Parathyroid adenoma (tissue), 2 donors: Measurements from ENCODE around the gene TBX19.

ENCODE experiments used
- H2AFZ ChIP-seq: fragments of 300-600 bp; sonication (generic); one replicate; pipeline ENCODE4 v1.7.0; 2017; ENCODE audit warnings: antibody characterized with exemption, mild to moderate bottlenecking
- H3K27ac ChIP-seq: fragments of 300-600 bp; sonication (generic); one replicate; pipeline ENCODE4 v1.7.0; 2017
- H3K27me3 ChIP-seq: fragments of 300-600 bp; sonication (generic); one replicate; pipeline ENCODE4 v1.7.0; 2017; ENCODE audit warnings: low read length; ENCODE audit not compliant: control insufficient read depth, insufficient read depth
- H3K36me3 ChIP-seq: fragments of 300-600 bp; sonication (generic); one replicate; pipeline ENCODE4 v1.7.0; 2017; ENCODE audit warnings: low read length; ENCODE audit not compliant: control insufficient read depth, insufficient read depth
- H3K4me1 ChIP-seq: fragments of 300-600 bp; sonication (generic); one replicate; pipeline ENCODE4 v1.7.0; 2017; ENCODE audit warnings: control low read depth
- H3K4me2 ChIP-seq: fragments of 300-600 bp; sonication (generic); one replicate; pipeline ENCODE4 v1.7.0; 2017; ENCODE audit warnings: low read length
- H3K4me3 ChIP-seq: fragments of 300-600 bp; sonication (generic); one replicate; pipeline ENCODE4 v1.7.0; 2017; ENCODE audit warnings: low read depth, low read length
- H3K79me2 ChIP-seq: fragments of 300-600 bp; sonication (generic); one replicate; pipeline ENCODE4 v1.7.0; 2017; ENCODE audit warnings: control low read depth
- H3K9ac ChIP-seq: fragments of 300-600 bp; sonication (generic); one replicate; pipeline ENCODE4 v1.7.0; 2017; ENCODE audit warnings: mild to moderate bottlenecking
- H3K9me3 ChIP-seq: fragments of 300-600 bp; sonication (generic); one replicate; pipeline ENCODE4 v1.7.0; 2017; ENCODE audit warnings: low read length; ENCODE audit not compliant: control insufficient read depth
- CTCF ChIP-seq: fragments of 300-600 bp; sonication (generic); IDR thresholded peaks from one replicate; pipeline ENCODE4 v1.7.0; 2017; ENCODE audit warnings: antibody characterized with exemption, mild to moderate bottlenecking
- donor health status: primary hyperparathyroidism.

TBX19 gene

DNA sequence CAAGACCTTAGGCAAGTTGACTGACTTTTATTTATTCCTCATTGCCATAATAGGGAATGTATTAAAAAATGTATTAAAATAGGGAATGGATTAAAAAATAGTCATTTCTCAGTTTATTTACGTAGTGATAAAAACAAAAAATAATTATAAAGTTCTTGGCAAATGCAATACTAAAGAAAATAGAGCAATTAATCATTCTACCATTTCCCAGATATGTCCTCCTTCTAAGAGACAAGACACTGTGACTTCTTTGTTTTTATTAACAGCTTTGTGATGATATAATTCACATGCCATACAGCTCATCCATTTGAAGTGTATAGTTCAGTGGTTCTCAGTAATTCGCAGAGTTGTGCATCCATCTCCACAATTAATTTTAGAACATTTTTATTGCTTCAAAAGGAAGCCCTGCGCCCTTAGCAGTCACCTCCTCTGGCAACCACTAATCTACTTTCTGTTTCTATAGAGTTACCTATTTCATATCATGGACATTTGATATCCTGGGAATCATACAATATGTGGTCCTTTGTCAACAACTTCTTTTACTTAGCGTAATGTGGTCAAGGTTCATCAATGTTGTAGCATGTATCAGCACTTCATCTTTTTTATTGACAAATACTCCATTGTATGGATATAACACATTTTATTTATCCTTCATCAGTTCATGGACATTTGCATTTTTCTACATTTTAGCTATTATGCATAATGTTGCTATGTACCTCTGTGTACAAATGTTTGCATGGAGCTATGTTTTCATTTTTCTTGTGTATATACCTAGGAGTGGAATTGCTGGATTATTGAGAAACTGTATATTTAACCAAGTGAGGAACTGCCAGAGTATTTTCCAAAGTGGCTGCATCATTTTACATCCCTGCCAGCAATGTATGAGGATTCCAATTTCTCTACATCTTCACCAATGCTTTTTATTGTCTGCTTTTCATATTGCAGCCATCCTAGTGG, 5.6 kb downstream of the TBX19 start:
- no peak overlapping the region for H3K4me2 ChIP-seq
- no peaks in the 10 kb centered on the region for H3K36me3 ChIP-seq
- H2AFZ ChIP-seq = no peak overlapping the region
- no peak for TF ChIP-seq CTCF
- H3K4me1 ChIP-seq = no peaks in the 10 kb centered on the region
- H3K79me2 ChIP-seq = no peaks in the 10 kb centered on the region
- no peaks in the 10 kb centered on the region for H3K27me3 ChIP-seq
- H3K9ac ChIP-seq = no peak overlapping the region
- no peaks in the 10 kb centered on the region for H3K9me3 ChIP-seq
- no peak overlapping the region for H3K4me3 ChIP-seq
- H3K27ac ChIP-seq = no peak overlapping the region

DNA sequence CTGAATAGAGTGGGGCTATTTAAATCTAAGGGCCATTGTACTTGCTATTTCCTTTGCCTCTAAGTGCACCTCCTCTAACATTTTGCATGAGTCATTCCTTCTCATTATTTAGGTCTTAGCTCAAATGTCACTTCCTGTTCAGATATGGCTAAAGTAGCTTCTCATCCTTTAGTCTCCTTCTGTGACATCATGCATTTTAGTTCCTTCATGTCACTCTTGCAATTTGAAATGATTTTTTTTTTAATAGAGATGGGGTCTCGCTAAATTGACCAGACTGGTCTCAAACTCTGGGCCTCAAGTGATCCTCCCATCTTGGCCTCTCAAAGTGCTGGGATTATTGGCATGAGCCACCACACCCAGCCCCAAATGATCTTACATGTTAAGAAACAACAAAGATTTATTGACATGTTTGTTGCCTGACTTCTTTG, 6.6 kb downstream of the TBX19 start:
- no peak overlapping the region for H3K4me2 ChIP-seq
- no peaks in the 10 kb centered on the region for H3K79me2 ChIP-seq
- no peaks in the 10 kb centered on the region for H3K4me1 ChIP-seq
- no peaks in the 10 kb centered on the region for H3K9me3 ChIP-seq
- H3K36me3 ChIP-seq = no peaks in the 10 kb centered on the region
- no peaks in the 10 kb centered on the region for H3K27me3 ChIP-seq
- no peak for TF ChIP-seq CTCF
- H3K27ac ChIP-seq = no peak overlapping the region
- H2AFZ ChIP-seq = no peak overlapping the region
- no peak overlapping the region for H3K9ac ChIP-seq
- no peak overlapping the region for H3K4me3 ChIP-seq

DNA sequence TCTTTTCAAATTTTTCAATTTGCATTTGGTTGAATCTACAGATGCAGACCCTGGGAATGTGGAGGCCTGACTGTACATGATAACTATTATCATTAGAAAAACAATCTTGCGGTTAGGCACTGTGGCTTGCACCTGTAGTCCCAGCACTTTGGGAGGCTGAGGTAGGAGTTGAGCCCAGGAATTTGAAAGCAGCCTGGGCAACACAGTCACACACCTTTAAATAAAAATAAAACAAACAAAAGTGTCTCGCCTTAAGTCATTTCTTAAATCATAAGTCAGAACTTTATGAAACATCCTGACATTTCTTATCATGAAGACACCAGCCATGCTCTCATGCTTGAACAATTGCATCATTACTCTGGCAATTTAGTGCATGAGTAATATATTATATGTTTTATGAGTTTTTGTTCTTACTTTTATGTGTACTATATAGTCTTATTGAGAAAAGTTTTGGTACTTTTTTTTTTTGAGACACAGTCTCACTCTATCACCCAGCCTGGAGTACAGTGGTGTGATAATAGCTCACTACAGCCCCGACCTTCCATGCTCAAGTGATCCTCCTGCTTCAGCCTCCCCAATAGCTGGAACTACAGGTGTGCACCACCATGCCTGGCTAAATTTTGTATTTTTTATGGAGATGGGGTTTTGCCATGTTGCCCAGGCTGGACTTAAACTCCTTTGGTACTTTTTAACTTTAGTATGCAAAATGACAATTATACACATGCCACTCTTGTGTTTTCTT, 7.8 kb downstream of the TBX19 start:
- no peak overlapping the region for H3K4me3 ChIP-seq
- no peaks in the 10 kb centered on the region for H3K27me3 ChIP-seq
- no peak for TF ChIP-seq CTCF
- no peaks in the 10 kb centered on the region for H3K79me2 ChIP-seq
- H3K9me3 ChIP-seq = no peaks in the 10 kb centered on the region
- H3K4me1 ChIP-seq = no peaks in the 10 kb centered on the region
- no peak overlapping the region for H3K27ac ChIP-seq
- H2AFZ ChIP-seq = no peak overlapping the region
- no peak overlapping the region for H3K9ac ChIP-seq
- H3K4me2 ChIP-seq = no peak overlapping the region
- no peaks in the 10 kb centered on the region for H3K36me3 ChIP-seq

- H3K9me3 ChIP-seq = no peaks in the 10 kb centered on the region
- H3K27ac ChIP-seq = no peak overlapping the region
- H3K36me3 ChIP-seq = no peaks in the 10 kb centered on the region
- H3K4me3 ChIP-seq = no peak overlapping the region
- no peaks in the 10 kb centered on the region for H3K27me3 ChIP-seq
- no peak overlapping the region for H3K9ac ChIP-seq
- H3K4me2 ChIP-seq = no peak overlapping the region
- TF ChIP-seq CTCF = no peak
- no peaks in the 10 kb centered on the region for H3K4me1 ChIP-seq
- no peak overlapping the region for H2AFZ ChIP-seq
- no peaks in the 10 kb centered on the region for H3K79me2 ChIP-seq
Observed at GRCh38 chr1:168291222-168291837, 10.7 kb downstream of the TBX19 start.
